Naive thymus-derived CD4-positive, alpha-beta T cell (primary cell): ENCODE data around the gene GRIN2C. TPM values are rescaled to one million over a fixed set of nuclear protein-coding genes. Genes with fewer than 3 reads are reported as not detected.

Experiments used
- ATAC-seq: fragments of 150-1000 bp; cut with Tn5 transposase; 2 replicates; pipeline ENCODE4 v1.10.0; 2021; ENCODE audit warnings: mild to moderate bottlenecking, moderate library complexity
- CTCF ChIA-PET: fragments of 350-600 bp; sonication (Branson Sonifier 250); formaldehyde crosslinking; loops from one replicate; lab custom pipeline; 2021; ENCODE audit warnings: antibody characterized with exemption; lab: Charles Lee
- POLR2A ChIA-PET: fragments of 350-600 bp; sonication (Branson Sonifier 250); formaldehyde crosslinking; loops from one replicate; lab custom pipeline; 2021; ENCODE audit warnings: antibody characterized with exemption, inconsistent platforms; lab: Charles Lee
- DNase-seq, 9 donors: peaks; one replicate each; pipeline versions ENCODE4 v3.0.0 to v3.0.0-alpha.2; 2020 to 2022; ENCODE audit warnings: mixed read lengths in 1 of 9
- H3K27ac ChIP-seq: one replicate; pipeline ENCODE4 v1.7.0; 2013; ENCODE audit warnings: mild to moderate bottlenecking, low read depth, low read length, moderate library complexity
- H3K27me3 ChIP-seq, 2 donors: one replicate each; pipeline ENCODE4 v1.7.0; 2013; ENCODE audit warnings: low read length in 2 of 2, mild to moderate bottlenecking in 2 of 2, moderate library complexity in 2 of 2; ENCODE audit not compliant: control insufficient read depth in 2 of 2, insufficient read depth in 2 of 2
- H3K36me3 ChIP-seq, 3 experiments: 1 replicate in 2 of 3; 2 replicates in 1 of 3; pipeline ENCODE4 v1.7.0; 2013; ENCODE audit warnings: low read length in 3 of 3, mild to moderate bottlenecking in 3 of 3, moderate library complexity in 1 of 3; ENCODE audit not compliant: insufficient read depth in 3 of 3, control insufficient read depth in 2 of 3
- H3K4me1 ChIP-seq, 2 donors: one replicate each; pipeline ENCODE4 v1.7.0; 2013; ENCODE audit warnings: low read length in 2 of 2, mild to moderate bottlenecking in 2 of 2, moderate library complexity in 1 of 2; ENCODE audit not compliant: control insufficient read depth in 2 of 2, insufficient read depth in 2 of 2
- H3K4me3 ChIP-seq: 2 replicates; pipeline ENCODE4 v1.7.0; 2013; ENCODE audit warnings: mild to moderate bottlenecking, low read length
- H3K9me3 ChIP-seq, 3 experiments: 1 replicate in 2 of 3; 2 replicates in 1 of 3; pipeline ENCODE4 v1.7.0; 2013; ENCODE audit warnings: low read length in 3 of 3; ENCODE audit not compliant: control insufficient read depth in 2 of 3
- H3K27ac Mint-ChIP-seq, 9 donors: one replicate each; pipeline ENCODE4 v1.8.0; 2020 to 2022; ENCODE audit warnings: mixed read lengths in 9 of 9, mild to moderate bottlenecking in 8 of 9, moderate library complexity in 5 of 9, inconsistent platforms in 2 of 9
- H3K27me3 Mint-ChIP-seq, 5 donors: one replicate each; pipeline ENCODE4 v1.8.0; 2021 to 2022; ENCODE audit warnings: mixed read lengths in 5 of 5, mild to moderate bottlenecking in 1 of 5
- H3K36me3 Mint-ChIP-seq, 5 donors: one replicate each; pipeline ENCODE4 v1.8.0; 2020 to 2022; ENCODE audit warnings: mixed read lengths in 5 of 5, mild to moderate bottlenecking in 3 of 5, inconsistent platforms in 1 of 5
- H3K4me1 Mint-ChIP-seq, 7 donors: one replicate each; pipeline ENCODE4 v1.8.0; 2020 to 2022; ENCODE audit warnings: mixed read lengths in 7 of 7, mild to moderate bottlenecking in 3 of 7, inconsistent platforms in 1 of 7
- H3K4me3 Mint-ChIP-seq, 10 donors: one replicate each; pipeline ENCODE4 v1.8.0; 2020 to 2022; ENCODE audit warnings: mild to moderate bottlenecking in 10 of 10, mixed read lengths in 10 of 10, moderate library complexity in 6 of 10, inconsistent platforms in 2 of 10
- H3K9me3 Mint-ChIP-seq, 11 donors: one replicate each; pipeline ENCODE4 v1.8.0; 2020 to 2022; ENCODE audit warnings: mixed read lengths in 11 of 11, mild to moderate bottlenecking in 4 of 11, inconsistent platforms in 1 of 11, moderate library complexity in 1 of 11
- intact Hi-C, 2 donors: fragments of 100-400 bp; cut with micrococcal nuclease; formaldehyde crosslinking; loops; one replicate each; pipeline ENCODE4 v1.15.1; 2023
- polyA plus RNA-seq, 2 donors: library from polyadenylated mRNA; unstranded; fragments of 300-500 nt; fragmentation: Illumina TruSeq; gene quantifications; one replicate each; pipeline ENCODE4 v1.2.3, GENCODE V29; 2021
- total RNA-seq, 6 experiments: library from RNA in 5 of 6; stranded (reverse) in 5 of 6; gene quantifications; 1 replicate in 5 of 6; 2 replicates in 1 of 6; pipeline ENCODE4 v1.2.3 and lab custom pipeline; 2021 to 2026

GRIN2C gene
- total and polyA plus RNA-seq, 7 experiments from 2014 or later, result 0.12 to 0.15 TPM; not detected in 5

- H3K4me3 ChIP-seq, result no peak overlapping the region
- H3K4me1 Mint-ChIP-seq, result peaks cover 17 to 47% (median 30%) of the 10 kb centered on the region in 7 donors
- intact Hi-C loops, result loop anchor here in 1 of 2 donors (5.0 kb wide), 1 partner anchor 165 kb away; no protein-coding TSS in a partner anchor
- ChIA-PET POLR2A (interaction anchor here (0.9 kb wide), 1 partner anchor 81 kb away, joined by 3 read pairs; no protein-coding TSS in a partner anchor), CTCF (interaction anchor here (0.7 to 4.4 kb wide), 6 partner anchors 56 to 731 kb away, joined by 3 to 78 read pairs (median 18); partner anchors contain the start of gene RAB37)
- H3K4me3 Mint-ChIP-seq, result peak overlapping the region in 1 of 10 donors; percentile 14
- H3K27ac Mint-ChIP-seq, result no peak overlapping the region
- H3K27me3 ChIP-seq, result no peaks in the 10 kb centered on the region
- H3K27me3 Mint-ChIP-seq, result no peaks in the 10 kb centered on the region
- no peak overlapping the region for H3K27ac ChIP-seq
- H3K36me3 Mint-ChIP-seq, result peaks cover 3 to 44% (median 18%) of the 10 kb centered on the region in 5 donors
- ATAC-seq, result no peak
- peaks cover 13 to 22% of the 10 kb centered on the region in 2 donors for H3K4me1 ChIP-seq
- no peaks in the 10 kb centered on the region for H3K9me3 ChIP-seq
- no peaks in the 10 kb centered on the region for H3K9me3 Mint-ChIP-seq
- peaks cover 0 to 55% (median 16%) of the 10 kb centered on the region in 3 experiments for H3K36me3 ChIP-seq
- DNase-seq, result no peak
These were observed 67.0 kb downstream of the GRIN2C start for GRCh38 chr17:74792586-74793105.

Other genes starting within 250 kb of the GRIN2C start
- gene CD300E, start 236.1 kb downstream of the GRIN2C start, total RNA-seq, result 10 to 100 TPM in 2 of 5 experiments, not detected in 3; 11.9 to 93.1 TPM
- not detected for gene CD300E, start 236.1 kb downstream of the GRIN2C start, polyA plus RNA-seq
- 10 to 100 TPM in 1 of 5 experiments, 1 to 10 TPM in 1, under 1 TPM in 2, not detected in 1; 0.46 to 41.0 (median 2.7) TPM for gene CD300LF, start 147.0 kb downstream of the GRIN2C start, total RNA-seq
- gene CD300LF, start 147.0 kb downstream of the GRIN2C start, polyA plus RNA-seq, result not detected
- 10 to 100 TPM; 23.6 to 58.5 (median 34.4) TPM for gene RAB37, start 122.6 kb downstream of the GRIN2C start, total RNA-seq
- 10 to 100 TPM; 30.4 to 30.7 TPM for gene RAB37, start 122.6 kb downstream of the GRIN2C start, polyA plus RNA-seq
- gene NHERF1, start 111.3 kb downstream of the GRIN2C start, total RNA-seq, result 100 to 1,000 TPM in 4 of 5 experiments, 10 to 100 TPM in 1; 93.1 to 279 (median 156) TPM
- 100 to 1,000 TPM; 273 to 393 TPM for gene NHERF1, start 111.3 kb downstream of the GRIN2C start, polyA plus RNA-seq
- gene NAT9, start 83.5 kb downstream of the GRIN2C start, total RNA-seq, result 10 to 100 TPM; 41.4 to 78.8 (median 56.9) TPM
- 10 to 100 TPM; 16.8 to 37.9 TPM for gene NAT9, start 83.5 kb downstream of the GRIN2C start, polyA plus RNA-seq
- gene FDXR, start 13.1 kb upstream of the GRIN2C start, total RNA-seq, result 10 to 100 TPM in 3 of 5 experiments, 1 to 10 TPM in 2; 4.7 to 39.5 (median 11.7) TPM
- 1 to 10 TPM; 5.4 to 6.4 TPM for gene FDXR, start 13.1 kb upstream of the GRIN2C start, polyA plus RNA-seq
- not detected for gene FADS6, start 33.7 kb upstream of the GRIN2C start, total RNA-seq
- gene FADS6, start 33.7 kb upstream of the GRIN2C start, polyA plus RNA-seq, result under 1 TPM in 1 of 2 donors, not detected in 1; 0.14 TPM
- not detected for gene USH1G, start 63.4 kb upstream of the GRIN2C start, total RNA-seq
- gene USH1G, start 63.4 kb upstream of the GRIN2C start, polyA plus RNA-seq, result not detected
- not detected for gene OTOP2, start 64.4 kb upstream of the GRIN2C start, total RNA-seq
- not detected for gene OTOP2, start 64.4 kb upstream of the GRIN2C start, polyA plus RNA-seq
- not detected for gene OTOP3, start 76.0 kb upstream of the GRIN2C start, total RNA-seq
- gene OTOP3, start 76.0 kb upstream of the GRIN2C start, polyA plus RNA-seq, result not detected
- gene HID1, start 112.9 kb upstream of the GRIN2C start, total RNA-seq, result 10 to 100 TPM in 4 of 5 experiments, under 1 TPM in 1; 0.60 to 25.2 (median 14.8) TPM
- 1 to 10 TPM; 4.8 to 7.0 TPM for gene HID1, start 112.9 kb upstream of the GRIN2C start, polyA plus RNA-seq
- under 1 TPM in 3 of 5 experiments, not detected in 2; 0.08 to 0.17 (median 0.16) TPM for gene CDR2L, start 127.7 kb upstream of the GRIN2C start, total RNA-seq
- gene CDR2L, start 127.7 kb upstream of the GRIN2C start, polyA plus RNA-seq, result not detected
- gene MRPL58, start 152.8 kb upstream of the GRIN2C start, total RNA-seq, result 10 to 100 TPM; 11.7 to 46.1 (median 23.0) TPM
- 10 to 100 TPM; 55.3 to 71.4 TPM for gene MRPL58, start 152.8 kb upstream of the GRIN2C start, polyA plus RNA-seq
- 100 to 1,000 TPM; 113 to 195 (median 161) TPM for gene ATP5PD, start 187.1 kb upstream of the GRIN2C start, total RNA-seq
- gene ATP5PD, start 187.1 kb upstream of the GRIN2C start, polyA plus RNA-seq, result 100 to 1,000 TPM; 362 to 478 TPM
- 10 to 100 TPM; 19.5 to 35.7 (median 23.0) TPM for gene KCTD2, start 187.3 kb upstream of the GRIN2C start, total RNA-seq
- 1 to 10 TPM; 4.8 to 8.7 TPM for gene KCTD2, start 187.3 kb upstream of the GRIN2C start, polyA plus RNA-seq
- gene SLC16A5, start 228.1 kb upstream of the GRIN2C start, total RNA-seq, result 10 to 100 TPM in 4 of 5 experiments, 1 to 10 TPM in 1; 9.2 to 26.3 (median 24.5) TPM
- 1 to 10 TPM; 5.9 to 7.6 TPM for gene SLC16A5, start 228.1 kb upstream of the GRIN2C start, polyA plus RNA-seq